ENCODE results near the gene TAS1R1.

Gene TAS1R1

DNA sequence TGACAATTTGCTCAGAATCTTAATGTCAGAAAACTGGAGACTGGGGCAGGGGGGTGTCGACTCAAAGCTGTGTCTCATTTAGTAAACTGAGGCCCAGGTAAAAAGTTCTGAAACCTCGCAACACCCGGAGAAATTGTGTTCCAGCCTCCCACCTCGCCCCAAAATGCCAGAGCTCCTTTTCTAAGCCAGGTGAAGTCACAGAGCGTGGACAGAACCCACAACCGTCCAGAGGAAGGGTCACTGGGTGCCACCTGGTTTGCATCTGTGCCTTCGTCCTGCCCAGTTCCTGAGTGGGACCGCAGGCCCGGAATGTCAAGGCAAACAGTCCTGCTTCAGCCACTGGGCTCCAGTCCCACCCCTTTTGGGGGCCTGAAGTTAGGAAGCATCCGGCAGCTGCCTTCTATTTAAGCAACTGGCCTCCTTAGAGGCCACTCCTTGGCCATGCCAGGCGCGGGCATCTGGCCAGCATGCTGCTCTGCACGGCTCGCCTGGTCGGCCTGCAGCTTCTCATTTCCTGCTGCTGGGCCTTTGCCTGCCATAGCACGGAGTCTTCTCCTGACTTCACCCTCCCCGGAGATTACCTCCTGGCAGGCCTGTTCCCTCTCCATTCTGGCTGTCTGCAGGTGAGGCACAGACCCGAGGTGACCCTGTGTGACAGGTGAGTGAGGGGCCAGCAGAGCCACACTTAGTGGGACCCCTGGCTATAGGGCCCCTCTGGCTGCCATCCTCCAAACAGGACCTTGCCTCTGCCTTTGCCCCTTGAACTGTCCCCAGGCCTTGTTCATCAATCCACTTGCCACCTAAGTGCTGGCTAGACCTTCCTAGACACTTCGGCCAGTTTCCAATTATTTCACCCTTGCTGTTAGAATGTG is at the start of gene TAS1R1:
Gene TAS1R1, plus strand, starts transcription at position 401 of the 872 bp plus-strand sequence. Its CDS starts 67 bp downstream, at position 468.
- peak; percentile 28 to 54 for DNase-seq

- no peak for DNase-seq
Observed at GRCh38 chr1:6505367-6506209, 49.5 kb upstream of the TAS1R1 start.

DNA sequence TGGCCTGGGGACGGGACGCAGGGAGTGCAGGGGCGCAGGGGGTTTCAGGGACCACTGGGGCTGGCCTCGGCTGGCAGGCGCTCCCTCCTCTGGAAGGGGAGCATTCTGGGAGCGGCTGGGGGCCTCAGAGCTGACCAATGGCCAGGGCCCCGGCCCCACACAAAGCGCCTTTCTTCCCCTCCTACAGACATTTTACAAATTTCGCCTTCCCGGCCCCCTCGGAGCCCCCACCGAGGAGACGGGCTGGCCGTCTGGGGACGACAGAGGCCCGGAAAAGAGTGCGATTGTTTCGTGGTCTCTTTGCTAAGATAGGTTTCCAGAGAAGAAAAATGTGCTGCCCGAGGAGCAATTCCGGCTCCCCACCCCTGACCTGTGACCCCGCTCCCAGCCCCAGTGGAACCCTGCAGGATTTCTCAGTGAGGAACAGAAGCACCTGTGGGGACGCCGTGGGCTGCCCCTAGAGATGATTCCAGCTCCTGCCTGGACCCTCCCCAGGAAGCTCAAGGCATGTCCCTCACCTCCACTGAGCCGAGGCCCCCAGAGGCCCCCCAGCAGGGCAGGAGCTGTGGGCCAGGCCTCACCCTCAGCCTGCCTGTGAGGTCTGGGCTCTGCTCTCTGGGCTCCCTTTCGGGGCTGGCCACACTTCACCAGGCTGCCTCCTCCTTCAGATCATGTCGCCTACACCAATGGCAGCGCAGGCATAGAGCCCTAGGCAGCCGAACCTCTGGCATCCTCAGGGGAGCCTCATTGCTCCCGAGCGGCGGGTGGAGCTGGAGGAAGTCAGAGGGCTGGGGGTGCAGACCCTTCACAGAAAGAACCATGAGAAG is 48.7 kb upstream of the TAS1R1 start:
- no peak for DNase-seq

- no peak for DNase-seq
Observed at GRCh38 chr1:6507037-6507428, 48.1 kb upstream of the TAS1R1 start.

GRCh38 chr1:6507461-6507911 is 47.6 kb upstream of the TAS1R1 start:
- DNase-seq = no peak

- peak; percentile 28 to 31 for DNase-seq
Observed at GRCh38 chr1:6508154-6508815, 46.8 kb upstream of the TAS1R1 start.

- no peak for DNase-seq
Observed at GRCh38 chr1:6508816-6509189, 46.3 kb upstream of the TAS1R1 start.

- no peak for DNase-seq
Observed at GRCh38 chr1:6509220-6509918, 45.7 kb upstream of the TAS1R1 start.

DNA sequence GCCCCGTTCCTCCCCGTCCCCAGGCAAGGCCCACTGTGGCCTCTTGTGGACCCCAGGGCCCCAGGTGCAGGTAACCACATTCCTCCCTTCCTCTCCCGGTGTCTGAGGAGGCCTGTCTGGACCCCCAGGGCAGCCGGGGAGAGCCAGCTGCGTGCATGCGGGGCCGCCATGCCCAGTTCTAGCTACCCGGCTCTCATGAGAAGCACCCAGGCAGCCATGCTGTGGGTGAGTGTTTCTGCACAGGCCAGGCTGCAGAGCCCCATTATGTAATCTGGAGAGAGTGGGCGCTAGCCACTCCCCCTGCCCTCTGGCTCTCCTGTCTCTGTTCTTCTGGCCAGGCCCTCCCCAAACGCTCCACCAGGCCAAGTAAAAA is 45.2 kb upstream of the TAS1R1 start:
- DNase-seq = no peak

DNA sequence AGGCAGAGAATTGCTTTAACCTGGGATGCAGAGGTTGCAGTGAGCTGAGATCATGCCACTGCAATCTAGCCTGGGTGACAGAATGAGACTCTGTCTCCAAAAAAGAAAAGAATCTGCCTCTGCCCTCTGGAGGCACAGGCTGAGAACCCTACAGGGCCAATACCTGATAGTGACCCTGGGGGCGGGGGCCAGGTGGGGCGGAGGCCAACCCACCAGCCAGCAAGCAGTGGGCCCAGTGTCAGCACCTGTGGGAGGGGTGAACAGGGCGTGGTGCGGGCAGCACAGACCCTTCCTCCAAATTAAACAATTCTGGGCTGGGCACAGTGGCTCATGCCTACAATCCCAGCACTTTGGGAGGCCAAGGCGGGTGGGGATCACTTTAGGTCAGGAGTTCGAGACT is 44.6 kb upstream of the TAS1R1 start:
- DNase-seq = no peak

GRCh38 chr1:6511056-6511455 is 44.1 kb upstream of the TAS1R1 start:
- no peak for DNase-seq

GRCh38 chr1:6511561-6512244 is 43.4 kb upstream of the TAS1R1 start:
- no peak for DNase-seq

- no peak for DNase-seq
Observed at GRCh38 chr1:6512245-6512907, 42.7 kb upstream of the TAS1R1 start.

DNA sequence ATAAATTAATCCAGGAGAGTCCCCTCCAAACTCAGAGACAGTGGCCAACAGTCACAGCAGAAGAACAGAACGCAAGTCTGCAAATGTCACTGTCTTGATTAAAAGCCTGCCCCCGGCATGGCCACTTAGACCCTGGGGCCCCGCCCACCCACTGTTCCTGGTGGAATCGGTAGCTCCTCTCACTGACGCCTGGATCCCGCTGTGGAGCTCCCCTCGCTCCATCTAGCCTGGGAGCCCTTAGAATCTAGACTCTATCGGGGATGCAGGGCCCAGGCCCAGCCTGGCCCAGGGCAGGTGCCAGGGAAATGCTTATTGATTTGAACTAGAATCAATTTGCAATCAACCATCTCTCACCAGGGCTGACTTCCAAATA is 42.2 kb upstream of the TAS1R1 start:
- DNase-seq = no peak

- DNase-seq = peak in 1 of 2 experiments; percentile 38
Observed at GRCh38 chr1:6513320-6513801, 41.7 kb upstream of the TAS1R1 start.

GRCh38 chr1:6515771-6516170 is 39.3 kb upstream of the TAS1R1 start:
- DNase-seq = no peak

DNA sequence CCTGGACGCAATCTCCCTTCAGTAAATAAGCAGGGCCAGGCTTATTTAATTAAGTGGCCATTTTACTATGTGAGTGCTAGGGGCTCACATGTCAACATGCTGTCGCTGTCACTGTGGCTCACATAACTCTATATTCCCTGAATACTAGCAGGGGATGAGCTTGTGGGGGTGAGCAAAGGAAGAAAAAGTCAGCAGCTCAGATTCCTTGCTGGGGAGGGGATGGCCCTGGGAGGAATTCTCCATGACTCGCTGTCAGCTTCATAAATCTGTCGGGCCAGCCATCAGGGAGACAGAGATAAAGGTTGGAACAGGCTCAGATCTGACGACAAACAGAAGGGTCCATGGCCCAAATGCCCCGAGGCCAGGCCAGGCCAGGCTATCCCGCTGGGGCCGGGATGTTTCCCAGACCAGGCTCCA is 37.7 kb upstream of the TAS1R1 start:
- no peak for DNase-seq

GRCh38 chr1:6519491-6519934 is 35.6 kb upstream of the TAS1R1 start:
- no peak for DNase-seq

DNA sequence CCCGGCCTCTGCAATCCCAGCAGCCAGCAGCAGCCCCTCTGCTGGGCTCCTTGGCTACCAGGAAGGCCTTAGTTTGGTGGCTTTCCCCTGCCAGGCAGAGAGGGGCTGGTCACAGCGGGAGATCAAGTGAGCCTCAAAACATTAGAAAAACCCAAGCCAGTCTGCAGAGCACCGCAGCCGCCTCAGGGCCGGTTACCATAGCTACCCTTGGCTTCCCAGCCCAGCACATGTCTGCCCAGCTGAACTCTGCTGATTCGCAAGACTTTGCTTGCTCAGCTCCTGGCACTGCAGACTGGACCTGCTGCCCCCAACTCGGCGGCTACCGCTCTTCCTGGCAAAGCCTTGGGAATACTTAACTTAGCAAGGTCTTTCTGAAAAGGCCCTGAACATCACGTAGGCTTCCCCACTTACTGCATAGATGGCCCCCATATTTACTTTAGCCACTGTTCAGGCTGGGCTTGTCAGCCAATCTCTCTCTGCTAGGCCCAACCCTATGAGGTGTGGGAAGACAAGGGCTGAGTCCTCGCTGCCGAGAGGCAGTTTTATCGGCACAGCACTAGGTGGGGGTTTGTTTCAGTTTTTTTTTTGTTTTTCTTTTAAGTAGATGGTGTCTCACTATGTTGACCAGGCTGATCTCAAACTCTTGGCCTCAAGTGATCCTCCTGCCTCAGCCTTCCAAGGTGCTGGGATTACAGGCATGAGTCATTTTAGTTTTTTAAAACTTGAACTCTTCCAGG is 35.0 kb upstream of the TAS1R1 start:
- DNase-seq = no peak

DNA sequence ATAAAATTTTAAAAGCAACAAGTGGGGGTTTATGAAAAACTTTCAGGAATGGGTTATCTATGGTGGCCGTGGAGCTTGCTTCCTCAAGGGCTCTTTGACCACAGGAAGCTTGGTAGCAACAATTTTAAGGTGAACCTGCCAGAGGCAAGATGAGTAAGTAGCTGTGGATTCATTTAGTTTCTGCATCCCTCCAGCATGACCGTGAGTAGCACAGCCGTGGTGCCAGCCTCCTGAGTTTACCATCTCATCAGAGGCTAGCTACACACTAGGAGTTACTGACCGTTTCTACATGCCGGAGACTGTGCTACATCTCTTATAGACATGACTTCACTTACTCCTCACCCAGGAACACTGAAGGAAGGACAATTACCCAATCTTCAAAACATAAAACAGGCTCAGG is 33.6 kb upstream of the TAS1R1 start:
- DNase-seq = no peak

All from SHP77 (cell line).